ENCODE measurements around the gene VPS26A. TPM values are rescaled to one million over a fixed set of nuclear protein-coding genes. Genes with fewer than 3 reads are reported as not detected.

Gene VPS26A
- 34.2 to 39.4 TPM (median 37.4 TPM) in 3 replicates for total RNA-seq (2021)
- Bru-seq, nascent RNA, result percentile 76 among the genes with signal in this experiment
- long read RNA-seq, experiment 1, transcript VPS26A-201 (9 exons, 2,697 nt), result major isoform, 392 of 449 reads
- long read RNA-seq, experiment 1, partial matches to known transcripts, result 23 of 449 reads
- long read RNA-seq, experiment 1, other reads (novel, unspliced or antisense), result 29 of 449 reads
- long read RNA-seq, experiment 2, transcript VPS26A-201 (9 exons, 2,697 nt), result major isoform, 38 of 73 reads
- long read RNA-seq, experiment 2, partial matches to known transcripts, result 10 of 73 reads
- long read RNA-seq, experiment 2, other reads (novel, unspliced or antisense), result 25 of 73 reads
- long read RNA-seq, experiment 3, transcript VPS26A-201 (9 exons, 2,697 nt), result major isoform, 201 of 253 reads
- long read RNA-seq, experiment 3, transcript VPS26A-203 (8 exons, 2,554 nt), result minor isoform, 6 of 253 reads
- long read RNA-seq, experiment 3, partial matches to known transcripts, result 3 of 253 reads
- long read RNA-seq, experiment 3, other reads (novel, unspliced or antisense), result 43 of 253 reads

- no peaks in the 10 kb centered on the region for H3K27me3 Mint-ChIP-seq (ENCODE audit: low read depth)
- ATAC-seq (peak; percentile 95), DNase-seq (ENCODE audit: low spot score) (peak; percentile 99)
- H3K36me3 Mint-ChIP-seq, result no peaks in the 10 kb centered on the region
- no peaks in the 10 kb centered on the region for H3K9me3 Mint-ChIP-seq
- ChIA-PET POLR2A (no interaction called here), CTCF (no interaction called here)
- H3K4me3 Mint-ChIP-seq, result peak within 1 kb of the TSS; percentile 95
- H3K4me1 Mint-ChIP-seq, result peaks cover 17% of the 10 kb centered on the region
- H3K27ac Mint-ChIP-seq, result peak within 1 kb of the TSS; percentile 98
- TF ChIP-seq STAT6 (CRISPR knock-in tag; conservative IDR thresholded peaks at IDR 0.05; ENCODE audit: low read depth) (no peak), ETV6 (CRISPR knock-in tag; IDR thresholded peaks at IDR 0.05) (peak; percentile 69; the same call in 1 of the 2 replicates), CTCF (IDR thresholded peaks at IDR 0.05) (no peak), ERG (CRISPR knock-in tag; IDR thresholded peaks at IDR 0.05) (no peak), ARID4B (CRISPR knock-in tag; IDR thresholded peaks at IDR 0.05; ENCODE audit: borderline replicate concordance) (peak; percentile 75; the same call in 1 of the 2 replicates), ZNF671 (CRISPR knock-in tag; IDR thresholded peaks at IDR 0.05) (no peak), ZNF232 (CRISPR knock-in tag; IDR thresholded peaks at IDR 0.05) (0 out of 2 replicates have a peak, but pooled peaks have one; percentile 33), ZMAT4 (CRISPR knock-in tag; IDR thresholded peaks at IDR 0.05) (peak; percentile 47; the same call in 1 of the 2 replicates), PRRX2 (CRISPR knock-in tag; IDR thresholded peaks at IDR 0.05) (0 out of 2 replicates have a peak, but pooled peaks have one; percentile 66), USF1 (CRISPR knock-in tag; IDR thresholded peaks at IDR 0.05) (peak; percentile 99), TEAD1 (CRISPR knock-in tag; IDR thresholded peaks at IDR 0.05) (0 out of 2 replicates have a peak, but pooled peaks have one; percentile 28), E2F5 (CRISPR knock-in tag; IDR thresholded peaks at IDR 0.05) (peak; percentile 21), MAX (CRISPR knock-in tag; IDR thresholded peaks at IDR 0.05) (peak; percentile 38; the same call in 1 of the 2 replicates), HMGXB4 (CRISPR knock-in tag; IDR thresholded peaks at IDR 0.05) (0 out of 2 replicates have a peak, but pooled peaks have one; percentile 17), USF2 (CRISPR knock-in tag; IDR thresholded peaks at IDR 0.05) (peak; percentile 99), ZNF423 (CRISPR knock-in tag; IDR thresholded peaks at IDR 0.05) (no peak), SP1 (CRISPR knock-in tag; conservative IDR thresholded peaks at IDR 0.05) (peak; percentile 93), FOXP1 (CRISPR knock-in tag; IDR thresholded peaks at IDR 0.05; ENCODE audit: borderline replicate concordance) (peak; percentile 59; the same call in 1 of the 2 replicates)
These were observed at the start of gene VPS26A for GRCh38 chr10:69123747-69124562. Gene VPS26A (plus strand): TSS chr10:69124178. CDS start chr10:69124278, 100 bp downstream.
